Stimulated activated CD4-positive, alpha-beta T cell treated with anti-CD3 and anti-CD28 coated beads, Interleukin-12 subunit alpha, Interleukin-12 subunit beta, amount 100 ng/mL, for 4 hours (primary cell): ENCODE results near the gene ZG16B.
A peak's percentile ranks its signal among the peaks of the same experiment; 100 is the strongest.

Experiments
- DNase-seq: peaks from one replicate; pipeline ENCODE4 v3.0.0-alpha.2; 2020

The ZG16B gene

DNA sequence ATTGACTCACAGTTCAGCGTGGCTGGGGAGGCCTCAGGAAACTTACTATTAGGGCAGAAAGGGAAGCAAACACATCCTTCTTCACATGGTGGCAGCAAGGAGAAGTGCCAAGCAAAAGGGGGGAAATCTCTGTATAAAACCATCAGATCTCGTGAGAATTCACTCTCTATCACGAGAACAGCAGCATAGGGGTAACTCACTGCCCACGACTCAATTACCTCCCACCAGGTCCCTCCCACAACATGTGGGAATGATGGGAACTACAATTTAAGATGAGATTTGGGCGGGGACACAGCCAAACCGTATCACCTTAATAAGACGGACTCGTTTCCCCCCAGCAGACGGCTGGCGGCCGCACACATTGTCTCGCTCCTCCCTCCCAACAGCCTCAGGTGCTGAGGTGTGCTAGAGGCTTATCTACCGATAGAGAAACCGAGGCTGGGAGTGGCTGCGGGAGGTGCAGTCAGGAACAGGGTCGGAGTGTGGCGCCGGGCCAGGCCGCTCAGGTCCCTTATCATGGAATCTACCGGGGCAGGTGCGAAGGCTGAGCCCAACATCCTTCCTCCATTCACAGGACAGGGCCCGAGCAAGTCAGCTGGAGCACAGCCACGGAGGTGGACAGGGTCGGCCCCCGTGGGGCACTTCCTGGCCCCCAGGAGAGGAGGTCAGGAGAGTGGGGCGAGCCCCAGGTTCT, 4.9 kb upstream of the ZG16B start:
- no peak for DNase-seq

GRCh38 chr16:2825906-2826305, 4.2 kb upstream of the ZG16B start:
- no peak for DNase-seq

DNA sequence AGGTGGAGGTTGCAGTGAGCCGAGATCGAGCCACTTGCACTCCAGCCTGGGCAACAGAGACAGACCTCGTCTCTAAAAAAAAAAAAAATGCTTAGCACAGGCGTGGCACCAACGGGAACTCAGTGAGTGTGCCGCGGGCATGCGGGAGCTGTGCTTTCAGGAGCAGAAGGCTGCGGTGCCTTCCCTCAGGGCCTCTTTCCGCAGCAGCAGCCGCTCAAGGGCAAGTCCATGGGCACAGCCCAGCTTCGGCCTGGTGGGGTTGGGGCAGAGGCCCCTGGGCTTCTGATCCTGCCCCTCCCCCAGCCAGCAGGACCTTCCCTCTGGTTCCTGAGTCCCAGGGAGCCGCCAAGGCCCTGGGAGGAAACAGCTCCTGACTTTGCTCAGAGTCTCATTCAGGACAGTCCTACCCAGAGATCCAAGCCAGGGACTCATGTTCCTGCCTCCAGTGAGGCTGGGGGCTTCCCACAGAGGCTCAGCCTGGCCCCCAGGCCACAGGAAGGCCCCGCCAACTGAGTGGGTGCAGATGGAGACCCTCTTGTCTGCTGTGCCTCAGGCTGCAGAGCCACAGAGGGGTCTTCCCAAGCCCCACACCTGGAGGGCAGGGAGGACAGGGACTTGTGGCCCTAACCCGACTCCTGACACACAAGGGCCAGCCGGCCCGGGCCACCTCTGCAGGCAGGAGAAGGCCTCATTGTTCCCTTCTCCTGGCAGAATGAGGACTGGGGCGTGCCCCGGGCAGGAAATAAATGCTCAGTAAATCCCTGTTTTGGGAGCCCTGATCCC, 3.3 kb upstream of the ZG16B start:
- no peak for DNase-seq

- no peak for DNase-seq
These were observed 2.7 kb upstream of the ZG16B start for GRCh38 chr16:2827374-2827791.

DNA sequence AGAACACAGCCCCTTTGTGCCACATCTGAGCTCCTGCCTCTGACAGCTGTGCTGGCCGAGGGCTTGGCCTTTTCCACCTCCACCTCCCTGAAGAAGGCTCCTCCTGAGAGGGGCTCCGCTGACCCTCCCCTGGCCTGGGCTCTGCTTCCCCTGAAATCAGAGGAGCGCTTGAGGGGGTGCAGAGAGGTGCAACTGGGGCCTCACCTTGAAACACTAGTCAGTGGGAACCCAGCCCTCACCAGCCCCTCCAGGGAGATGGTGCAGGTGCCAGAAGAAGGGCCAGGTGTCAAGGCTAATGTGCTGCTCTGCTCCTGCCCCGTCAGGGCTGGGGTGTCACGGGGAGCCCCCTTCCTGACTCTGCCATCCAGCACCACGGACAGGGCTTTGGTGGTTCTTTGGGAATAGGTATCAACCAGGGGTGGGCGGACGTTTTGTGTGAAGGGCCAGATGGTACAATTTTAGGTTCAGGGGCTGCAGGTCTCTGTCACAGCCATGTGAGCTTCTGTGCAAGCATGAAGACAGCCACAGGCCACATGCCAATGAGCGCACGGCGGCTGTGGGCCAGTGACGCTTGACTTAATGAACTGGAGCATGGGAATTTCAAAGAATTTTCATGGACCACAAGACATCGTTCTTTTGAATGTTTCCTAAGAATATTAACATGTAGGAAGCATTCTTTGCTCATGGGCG, 2.1 kb upstream of the ZG16B start:
- no peak for DNase-seq

DNA sequence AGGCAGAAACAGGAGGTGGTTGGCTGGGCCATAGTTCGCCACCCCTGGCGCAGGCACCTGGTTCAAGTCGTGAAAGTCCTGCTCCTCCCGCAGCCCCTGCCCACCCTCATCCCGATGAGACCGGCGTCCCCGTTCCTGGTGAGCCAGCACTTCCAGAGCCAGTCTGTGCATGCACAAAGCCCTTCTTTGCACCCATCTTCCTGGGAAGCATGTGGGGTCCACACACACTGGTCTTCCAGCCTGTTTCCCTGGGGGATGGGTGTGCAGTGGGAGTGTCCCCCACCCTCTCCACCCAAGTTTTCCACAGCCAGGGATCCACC, 1.6 kb upstream of the ZG16B start:
- no peak for DNase-seq

GRCh38 chr16:2828876-2829430, 1.1 kb upstream of the ZG16B start:
- no peak for DNase-seq

GRCh38 chr16:2830355-2830695, 222 bp downstream of the ZG16B start:
- no peak for DNase-seq

GRCh38 chr16:2831203-2831602, 1.1 kb downstream of the ZG16B start:
- no peak for DNase-seq

DNA sequence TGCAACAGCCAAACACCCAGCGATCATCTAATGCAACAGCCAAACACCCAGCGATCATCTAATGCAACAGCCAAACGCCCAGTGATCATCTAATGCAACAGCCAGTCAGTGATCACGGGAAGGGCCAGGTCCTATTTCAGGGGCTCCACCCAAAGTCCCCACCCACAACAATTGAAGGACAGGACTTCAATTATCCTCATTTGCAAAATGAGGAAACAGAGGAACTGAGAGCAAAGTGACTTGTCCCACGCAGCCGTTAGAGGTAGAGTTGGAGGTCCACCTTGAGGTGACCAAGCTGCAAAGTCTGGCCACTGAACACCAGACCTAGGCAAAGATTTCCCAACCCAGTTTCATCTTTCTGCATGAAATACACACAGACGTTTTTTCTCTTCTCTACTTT, 3.7 kb downstream of the ZG16B start:
- DNase-seq: no peak

- DNase-seq: no peak
These were observed 4.9 kb downstream of the ZG16B start for GRCh38 chr16:2834968-2835367.

DNA sequence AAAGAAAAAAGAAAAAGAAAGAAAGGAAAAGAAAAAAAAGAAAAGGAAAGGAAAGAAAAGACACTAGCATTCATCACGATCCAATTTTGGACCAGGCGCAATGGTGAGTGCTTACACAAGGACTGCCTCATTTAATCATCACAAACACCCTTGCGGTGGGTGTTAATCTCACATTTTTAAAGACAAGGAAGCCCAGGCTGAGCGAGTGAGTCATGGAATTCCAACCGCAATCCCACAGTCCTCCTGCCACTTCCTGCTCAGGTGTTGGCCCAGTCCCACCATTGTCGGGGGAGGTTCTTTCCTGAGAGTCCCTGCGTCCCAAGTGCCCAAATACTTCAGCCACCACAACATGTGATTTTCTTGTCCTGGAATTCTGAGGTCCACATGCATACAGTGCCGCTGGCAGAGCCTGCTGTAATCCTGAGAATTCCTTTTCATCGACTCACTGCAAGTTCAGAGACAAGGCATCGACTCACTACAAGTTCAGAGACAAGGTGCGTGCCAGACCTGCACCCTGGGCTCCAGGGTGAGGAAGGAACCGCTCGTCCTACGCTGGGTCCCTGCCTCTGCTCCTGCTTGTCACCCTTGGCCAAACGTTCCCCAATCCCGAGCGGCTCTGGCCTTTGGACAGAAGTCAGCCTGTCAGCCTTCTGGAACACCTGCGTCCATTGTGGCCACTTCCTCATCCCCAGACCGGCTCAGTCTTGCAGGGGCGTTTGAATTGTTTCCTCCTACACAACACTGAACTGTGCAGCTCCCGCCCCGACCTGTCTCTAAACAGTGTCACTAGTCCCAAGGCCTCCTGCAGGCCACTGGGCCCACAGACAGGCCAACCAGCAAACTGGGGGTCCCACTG, 5.8 kb downstream of the ZG16B start:
- no peak for DNase-seq

GRCh38 chr16:2836646-2837508, 6.8 kb downstream of the ZG16B start:
- no peak for DNase-seq

DNA sequence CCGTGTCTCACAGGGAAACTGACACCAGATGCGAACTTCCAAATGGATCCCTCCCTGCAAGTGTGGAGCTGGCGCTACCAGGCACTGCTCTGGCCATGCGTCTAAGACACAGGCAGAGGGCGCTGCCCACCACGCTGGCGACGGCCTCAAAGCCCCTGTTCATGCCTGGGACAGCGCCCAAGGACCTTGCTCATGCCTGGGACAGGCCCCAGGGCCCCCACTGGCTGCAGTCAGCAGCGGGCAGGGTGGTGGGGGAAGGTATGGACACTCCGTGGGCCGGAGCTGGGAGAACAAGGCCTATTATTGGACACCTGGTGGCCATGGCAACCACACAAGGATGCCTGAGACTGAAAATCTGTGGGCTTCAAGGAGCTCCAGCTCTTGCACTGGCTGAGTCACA, 8.8 kb downstream of the ZG16B start:
- DNase-seq: peak; percentile 50

DNA sequence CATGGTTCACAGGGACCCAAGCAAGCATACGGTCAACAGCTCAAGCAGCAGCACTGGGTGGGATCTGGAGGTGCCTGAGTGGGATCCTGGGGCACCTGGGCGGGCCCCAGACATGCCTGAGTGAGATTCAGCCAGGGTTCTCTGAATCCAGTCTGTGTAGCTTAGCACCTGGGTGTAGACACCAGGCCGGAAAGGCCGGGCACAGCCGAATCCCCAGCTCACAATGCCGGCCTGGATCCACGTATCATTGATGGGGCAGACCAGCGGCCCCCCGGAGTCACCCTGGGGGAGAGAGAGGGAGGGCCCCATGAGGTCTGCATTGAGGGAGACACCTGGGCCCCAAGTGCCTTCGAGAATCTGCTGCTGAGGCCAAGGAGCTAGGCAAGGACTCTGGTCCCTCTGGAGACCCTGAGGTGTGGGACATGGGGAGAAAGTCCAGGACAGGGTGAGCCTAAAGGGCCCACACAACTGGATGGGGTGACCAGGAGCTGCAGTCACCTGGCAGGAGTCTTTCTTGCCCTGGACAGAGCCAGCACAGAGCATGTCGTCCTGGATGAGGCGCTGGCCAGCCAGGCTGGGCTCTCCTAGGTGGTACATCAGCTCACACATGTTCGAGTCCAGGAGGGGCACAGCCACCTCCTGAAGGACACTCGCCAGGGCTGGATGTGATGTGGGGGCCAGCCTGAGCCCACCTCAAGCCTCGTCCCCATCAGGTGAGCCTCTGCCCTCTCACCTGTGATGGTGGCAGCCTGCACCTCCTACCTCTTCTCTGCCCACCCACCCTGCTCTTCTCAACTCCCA, 9.7 kb downstream of the ZG16B start:
- no peak for DNase-seq

- DNase-seq: no peak
These were observed 10.8 kb downstream of the ZG16B start for GRCh38 chr16:2840914-2841313.

GRCh38 chr16:2841606-2842339, 11.7 kb downstream of the ZG16B start:
- no peak for DNase-seq

GRCh38 chr16:2842340-2843000, 12.4 kb downstream of the ZG16B start:
- peak; percentile 79 for DNase-seq

DNA sequence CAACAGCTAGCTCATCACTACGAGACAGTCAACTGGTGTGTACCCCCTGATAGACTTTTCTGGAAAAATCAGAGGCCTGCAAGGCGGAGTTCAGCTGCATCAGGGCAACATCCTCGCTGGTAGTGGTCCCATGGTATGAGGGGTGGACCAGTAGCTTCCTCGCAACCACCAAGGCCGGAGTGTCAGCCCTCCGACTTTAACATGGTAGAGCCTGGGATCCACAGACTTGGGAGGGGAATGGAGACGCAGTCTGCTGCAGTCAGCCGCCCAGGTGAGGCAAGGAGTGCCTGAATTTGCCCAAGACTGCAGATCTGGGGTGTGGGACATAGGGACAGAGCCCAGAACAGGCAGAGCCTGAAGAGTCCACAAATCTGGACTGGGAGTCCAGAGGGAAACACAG, 13.4 kb downstream of the ZG16B start:
- DNase-seq: no peak

GRCh38 chr16:2845116-2845515, 15.0 kb downstream of the ZG16B start:
- no peak for DNase-seq
